ENCODE measurements around the gene SST. TPM values are rescaled to one million over a fixed set of nuclear protein-coding genes. Genes with fewer than 3 reads are reported as not detected.

SST gene
- polyA plus RNA-seq, 1 donor from 2014 or later = 9.7 TPM

DNA sequence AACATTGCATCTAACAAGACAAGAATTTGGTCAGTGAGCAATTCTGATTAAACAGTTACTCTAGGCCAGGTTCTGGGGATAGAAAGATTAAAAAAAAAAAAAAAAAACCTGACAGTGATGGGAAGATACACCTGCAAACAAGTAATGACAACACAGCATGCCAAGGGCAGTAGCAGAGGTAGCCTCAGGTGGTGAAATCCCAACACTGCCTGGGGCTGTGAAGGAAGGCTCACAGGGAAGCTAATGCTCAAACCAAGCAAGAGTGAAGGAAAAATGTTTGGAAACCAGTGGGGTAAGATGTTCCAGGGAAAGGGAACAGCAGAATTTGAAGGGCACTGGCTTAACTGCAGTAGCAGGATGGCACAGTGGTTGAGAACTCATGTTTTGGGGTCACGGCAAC, 23.2 kb upstream of the SST start:
- no peak for TF ChIP-seq RAD21 (conservative IDR thresholded peaks at IDR 0.05)
- TF ChIP-seq EZH2 (IDR thresholded peaks at IDR 0.05; ENCODE audit: borderline replicate concordance, insufficient read depth, low read length, poor library complexity, severe bottlenecking) = no peak
- no peak for TF ChIP-seq POLR2AphosphoS5 (IDR thresholded peaks at IDR 0.05)
- no peak for TF ChIP-seq SMC3 (conservative IDR thresholded peaks at IDR 0.05; ENCODE audit: poor library complexity)
- no peak for TF ChIP-seq EP300 (conservative IDR thresholded peaks at IDR 0.05; ENCODE audit: poor library complexity, severe bottlenecking)
- TF ChIP-seq, protein P1, sequence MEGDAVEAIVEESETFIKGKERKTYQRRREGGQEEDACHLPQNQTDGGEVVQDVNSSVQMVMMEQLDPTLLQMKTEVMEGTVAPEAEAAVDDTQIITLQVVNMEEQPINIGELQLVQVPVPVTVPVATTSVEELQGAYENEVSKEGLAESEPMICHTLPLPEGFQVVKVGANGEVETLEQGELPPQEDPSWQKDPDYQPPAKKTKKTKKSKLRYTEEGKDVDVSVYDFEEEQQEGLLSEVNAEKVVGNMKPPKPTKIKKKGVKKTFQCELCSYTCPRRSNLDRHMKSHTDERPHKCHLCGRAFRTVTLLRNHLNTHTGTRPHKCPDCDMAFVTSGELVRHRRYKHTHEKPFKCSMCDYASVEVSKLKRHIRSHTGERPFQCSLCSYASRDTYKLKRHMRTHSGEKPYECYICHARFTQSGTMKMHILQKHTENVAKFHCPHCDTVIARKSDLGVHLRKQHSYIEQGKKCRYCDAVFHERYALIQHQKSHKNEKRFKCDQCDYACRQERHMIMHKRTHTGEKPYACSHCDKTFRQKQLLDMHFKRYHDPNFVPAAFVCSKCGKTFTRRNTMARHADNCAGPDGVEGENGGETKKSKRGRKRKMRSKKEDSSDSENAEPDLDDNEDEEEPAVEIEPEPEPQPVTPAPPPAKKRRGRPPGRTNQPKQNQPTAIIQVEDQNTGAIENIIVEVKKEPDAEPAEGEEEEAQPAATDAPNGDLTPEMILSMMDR (IDR thresholded peaks at IDR 0.05; ENCODE audit: poor library complexity, severe bottlenecking) = no peak
- TF ChIP-seq, protein P2, sequence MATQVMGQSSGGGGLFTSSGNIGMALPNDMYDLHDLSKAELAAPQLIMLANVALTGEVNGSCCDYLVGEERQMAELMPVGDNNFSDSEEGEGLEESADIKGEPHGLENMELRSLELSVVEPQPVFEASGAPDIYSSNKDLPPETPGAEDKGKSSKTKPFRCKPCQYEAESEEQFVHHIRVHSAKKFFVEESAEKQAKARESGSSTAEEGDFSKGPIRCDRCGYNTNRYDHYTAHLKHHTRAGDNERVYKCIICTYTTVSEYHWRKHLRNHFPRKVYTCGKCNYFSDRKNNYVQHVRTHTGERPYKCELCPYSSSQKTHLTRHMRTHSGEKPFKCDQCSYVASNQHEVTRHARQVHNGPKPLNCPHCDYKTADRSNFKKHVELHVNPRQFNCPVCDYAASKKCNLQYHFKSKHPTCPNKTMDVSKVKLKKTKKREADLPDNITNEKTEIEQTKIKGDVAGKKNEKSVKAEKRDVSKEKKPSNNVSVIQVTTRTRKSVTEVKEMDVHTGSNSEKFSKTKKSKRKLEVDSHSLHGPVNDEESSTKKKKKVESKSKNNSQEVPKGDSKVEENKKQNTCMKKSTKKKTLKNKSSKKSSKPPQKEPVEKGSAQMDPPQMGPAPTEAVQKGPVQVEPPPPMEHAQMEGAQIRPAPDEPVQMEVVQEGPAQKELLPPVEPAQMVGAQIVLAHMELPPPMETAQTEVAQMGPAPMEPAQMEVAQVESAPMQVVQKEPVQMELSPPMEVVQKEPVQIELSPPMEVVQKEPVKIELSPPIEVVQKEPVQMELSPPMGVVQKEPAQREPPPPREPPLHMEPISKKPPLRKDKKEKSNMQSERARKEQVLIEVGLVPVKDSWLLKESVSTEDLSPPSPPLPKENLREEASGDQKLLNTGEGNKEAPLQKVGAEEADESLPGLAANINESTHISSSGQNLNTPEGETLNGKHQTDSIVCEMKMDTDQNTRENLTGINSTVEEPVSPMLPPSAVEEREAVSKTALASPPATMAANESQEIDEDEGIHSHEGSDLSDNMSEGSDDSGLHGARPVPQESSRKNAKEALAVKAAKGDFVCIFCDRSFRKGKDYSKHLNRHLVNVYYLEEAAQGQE (IDR thresholded peaks at IDR 0.05; ENCODE audit: borderline replicate concordance) = no peak
- TF ChIP-seq MXI1 (conservative IDR thresholded peaks at IDR 0.05; ENCODE audit: poor library complexity, severe bottlenecking) = no peak
- no peak for TF ChIP-seq TAF1 (IDR thresholded peaks at IDR 0.05; ENCODE audit: low read depth)
- no peak overlapping the region for H3K9ac ChIP-seq (ENCODE audit: low read length)
- H3K27me3 ChIP-seq (ENCODE audit: insufficient read depth, low read depth, low read length) = no peaks in the 10 kb centered on the region
- H3K4me2 ChIP-seq (ENCODE audit: low read length) = no peak overlapping the region
- H3F3A ChIP-seq (ENCODE audit: insufficient read depth, low read length, poor library complexity, severe bottlenecking) = no peaks in the 10 kb centered on the region
- H3K27ac ChIP-seq (ENCODE audit: low read length) = no peak overlapping the region
- H3K9me2 ChIP-seq (ENCODE audit: insufficient read depth, low read length) = no peaks in the 10 kb centered on the region
- H3K36me3 ChIP-seq (ENCODE audit: insufficient read depth, low read length) = no peaks in the 10 kb centered on the region
- no peak overlapping the region for H3K4me3 ChIP-seq (ENCODE audit: low read length)
- no peak overlapping the region for H2AFZ ChIP-seq (ENCODE audit: low read depth, low read length)
- no peaks in the 10 kb centered on the region for H4K20me1 ChIP-seq (ENCODE audit: insufficient read depth)
- no peaks in the 10 kb centered on the region for H3K79me2 ChIP-seq (replicated peaks; ENCODE audit: insufficient read depth, low read length)
- no peaks in the 10 kb centered on the region for H3K9me3 ChIP-seq (ENCODE audit: low read length)

GRCh38 chr3:187689984-187690383, 19.8 kb upstream of the SST start:
- Histone ChIP-seq H4K20me1 (ENCODE audit: insufficient read depth) (no peaks in the 10 kb centered on the region), H3K4me2 (ENCODE audit: low read length) (no peak overlapping the region), H3K9me3 (ENCODE audit: low read length) (no peaks in the 10 kb centered on the region), H3K36me3 (ENCODE audit: insufficient read depth, low read length) (no peaks in the 10 kb centered on the region), H3K27me3 (ENCODE audit: insufficient read depth, low read depth, low read length) (no peaks in the 10 kb centered on the region), H3K79me2 (replicated peaks; ENCODE audit: insufficient read depth, low read length) (no peaks in the 10 kb centered on the region), H3K27ac (ENCODE audit: low read length) (no peak overlapping the region), H3F3A (ENCODE audit: insufficient read depth, low read length, poor library complexity, severe bottlenecking) (no peaks in the 10 kb centered on the region), H3K4me3 (ENCODE audit: low read length) (no peak overlapping the region), H3K9me2 (ENCODE audit: insufficient read depth, low read length) (no peaks in the 10 kb centered on the region), H2AFZ (ENCODE audit: low read depth, low read length) (no peak overlapping the region), H3K9ac (ENCODE audit: low read length) (no peak overlapping the region)
- TF ChIP-seq MXI1 (conservative IDR thresholded peaks at IDR 0.05; ENCODE audit: poor library complexity, severe bottlenecking) (no peak), TAF1 (IDR thresholded peaks at IDR 0.05; ENCODE audit: low read depth) (no peak), EZH2 (IDR thresholded peaks at IDR 0.05; ENCODE audit: borderline replicate concordance, insufficient read depth, low read length, poor library complexity, severe bottlenecking) (no peak), EP300 (conservative IDR thresholded peaks at IDR 0.05; ENCODE audit: poor library complexity, severe bottlenecking) (no peak), RAD21 (conservative IDR thresholded peaks at IDR 0.05) (no peak), POLR2AphosphoS5 (IDR thresholded peaks at IDR 0.05) (no peak), SMC3 (conservative IDR thresholded peaks at IDR 0.05; ENCODE audit: poor library complexity) (no peak)
- TF ChIP-seq, protein P2 (IDR thresholded peaks at IDR 0.05; ENCODE audit: borderline replicate concordance) = no peak
- TF ChIP-seq, protein P1 (IDR thresholded peaks at IDR 0.05; ENCODE audit: poor library complexity, severe bottlenecking) = no peak

All from neural cell (in vitro differentiated cells).